AG04449 (cell line): Measurements from ENCODE around the gene CNTN4.

ENCODE experiments used
- CTCF ChIA-PET: fragments of 350-600 bp; formaldehyde crosslinking; extraction: SDS; loops from one replicate; lab custom pipeline; 2021; ENCODE audit warnings: antibody characterized with exemption; lab: Yijun Ruan, JAX
- POLR2A ChIA-PET: fragments of 400-600, 350-600 bp; formaldehyde crosslinking; extraction: SDS; loops from one replicate; lab custom pipeline; 2020; ENCODE audit warnings: antibody characterized with exemption, inconsistent platforms; lab: Yijun Ruan, JAX
- DNase-seq: peaks from one replicate; pipeline ENCODE4 v3.0.0-alpha.2; 2010; ENCODE audit warnings: low read depth, low spot score
- H3K4me3 ChIP-seq: 2 replicates; pipeline ENCODE4 v1.5.1; 2011; ENCODE audit warnings: low read depth, mild to moderate bottlenecking, control low read depth, low read length
- TF ChIP-seq, protein P1 (sequence below): IDR thresholded peaks from one replicate; pipeline ENCODE4 v1.5.1; 2011; ENCODE audit warnings: mild to moderate bottlenecking, moderate library complexity, low read length, control low read depth, inconsistent platforms; ENCODE audit not compliant: insufficient read depth; ENCODE audit errors: missing control alignments

The CNTN4 gene

DNA sequence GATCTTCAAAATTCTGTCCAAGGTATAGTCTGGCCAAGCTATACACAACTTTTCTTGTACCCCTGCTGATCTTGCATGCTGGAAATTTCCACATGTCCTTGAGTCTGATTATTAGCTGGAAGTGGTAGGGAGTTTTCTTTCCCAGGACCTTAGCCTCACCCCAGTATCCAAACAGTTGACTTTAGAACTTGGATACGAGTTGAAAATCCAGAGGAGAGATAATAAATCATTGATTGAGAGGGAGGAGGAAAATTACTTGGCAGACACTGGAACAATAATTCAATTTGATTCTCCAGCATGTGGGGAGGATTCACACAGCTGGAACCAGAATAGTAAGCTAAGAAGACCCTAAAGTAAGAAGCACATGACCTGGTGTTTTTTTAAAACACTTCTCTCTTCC, 895.1 kb downstream of the CNTN4 start:
- TF ChIP-seq, protein P1, sequence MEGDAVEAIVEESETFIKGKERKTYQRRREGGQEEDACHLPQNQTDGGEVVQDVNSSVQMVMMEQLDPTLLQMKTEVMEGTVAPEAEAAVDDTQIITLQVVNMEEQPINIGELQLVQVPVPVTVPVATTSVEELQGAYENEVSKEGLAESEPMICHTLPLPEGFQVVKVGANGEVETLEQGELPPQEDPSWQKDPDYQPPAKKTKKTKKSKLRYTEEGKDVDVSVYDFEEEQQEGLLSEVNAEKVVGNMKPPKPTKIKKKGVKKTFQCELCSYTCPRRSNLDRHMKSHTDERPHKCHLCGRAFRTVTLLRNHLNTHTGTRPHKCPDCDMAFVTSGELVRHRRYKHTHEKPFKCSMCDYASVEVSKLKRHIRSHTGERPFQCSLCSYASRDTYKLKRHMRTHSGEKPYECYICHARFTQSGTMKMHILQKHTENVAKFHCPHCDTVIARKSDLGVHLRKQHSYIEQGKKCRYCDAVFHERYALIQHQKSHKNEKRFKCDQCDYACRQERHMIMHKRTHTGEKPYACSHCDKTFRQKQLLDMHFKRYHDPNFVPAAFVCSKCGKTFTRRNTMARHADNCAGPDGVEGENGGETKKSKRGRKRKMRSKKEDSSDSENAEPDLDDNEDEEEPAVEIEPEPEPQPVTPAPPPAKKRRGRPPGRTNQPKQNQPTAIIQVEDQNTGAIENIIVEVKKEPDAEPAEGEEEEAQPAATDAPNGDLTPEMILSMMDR = no peak
- CTCF ChIA-PET = no interaction called here
- no peak for DNase-seq
- POLR2A ChIA-PET = no interaction called here
- no peak overlapping the region for H3K4me3 ChIP-seq

DNA sequence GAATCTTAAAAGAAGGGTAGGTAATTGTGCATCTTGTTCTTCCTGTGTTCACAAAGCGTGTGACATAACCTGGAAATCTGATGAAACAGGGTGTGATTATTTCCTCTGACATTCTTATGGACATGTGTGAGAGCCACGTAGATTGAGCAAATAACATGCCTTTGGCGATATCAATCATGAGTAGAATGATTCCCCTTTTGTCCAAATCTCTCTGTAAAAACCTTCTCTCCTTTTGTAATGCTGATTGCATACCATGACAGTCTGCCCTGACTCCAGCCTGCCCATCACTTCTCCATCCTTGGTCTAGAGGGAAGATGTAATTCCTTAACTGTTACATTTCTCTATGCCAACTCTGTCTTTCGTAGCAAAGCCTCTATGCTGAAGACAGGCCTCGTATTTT, 896.5 kb downstream of the CNTN4 start:
- TF ChIP-seq, protein P1 = no peak
- DNase-seq = no peak
- CTCF ChIA-PET = no interaction called here
- H3K4me3 ChIP-seq = no peak overlapping the region
- POLR2A ChIA-PET = no interaction called here

DNA sequence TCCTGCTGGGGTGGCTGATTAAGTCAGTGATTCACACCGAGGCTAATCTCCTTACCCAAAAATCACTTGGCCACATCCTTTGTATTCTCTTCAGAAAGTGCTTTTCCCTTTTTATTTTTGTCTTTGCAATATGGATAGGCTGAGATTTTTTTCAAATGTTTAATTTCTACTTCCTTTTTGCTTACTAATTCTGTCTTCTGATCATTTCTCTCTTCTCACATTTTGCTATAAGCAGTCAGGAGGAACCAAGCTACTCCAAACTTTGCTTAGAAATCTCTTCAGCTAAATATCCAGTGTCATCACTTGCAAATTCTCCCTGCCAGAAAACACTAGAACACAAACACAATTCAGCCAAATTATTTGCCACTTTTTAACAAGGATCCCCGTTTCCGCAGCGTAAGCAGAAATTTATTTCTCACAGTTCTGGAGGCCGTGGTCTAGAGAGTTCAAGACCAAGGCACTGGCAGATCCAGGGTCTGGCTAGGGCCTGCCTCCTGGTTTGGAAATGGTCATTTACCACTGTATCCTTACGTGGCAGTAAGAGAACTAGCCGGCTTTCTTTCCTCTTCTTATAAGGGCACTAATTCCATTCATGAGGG, 906.6 kb downstream of the CNTN4 start:
- DNase-seq = no peak
- CTCF ChIA-PET = no interaction called here
- POLR2A ChIA-PET = no interaction called here
- TF ChIP-seq, protein P1 = no peak
- no peak overlapping the region for H3K4me3 ChIP-seq

DNA sequence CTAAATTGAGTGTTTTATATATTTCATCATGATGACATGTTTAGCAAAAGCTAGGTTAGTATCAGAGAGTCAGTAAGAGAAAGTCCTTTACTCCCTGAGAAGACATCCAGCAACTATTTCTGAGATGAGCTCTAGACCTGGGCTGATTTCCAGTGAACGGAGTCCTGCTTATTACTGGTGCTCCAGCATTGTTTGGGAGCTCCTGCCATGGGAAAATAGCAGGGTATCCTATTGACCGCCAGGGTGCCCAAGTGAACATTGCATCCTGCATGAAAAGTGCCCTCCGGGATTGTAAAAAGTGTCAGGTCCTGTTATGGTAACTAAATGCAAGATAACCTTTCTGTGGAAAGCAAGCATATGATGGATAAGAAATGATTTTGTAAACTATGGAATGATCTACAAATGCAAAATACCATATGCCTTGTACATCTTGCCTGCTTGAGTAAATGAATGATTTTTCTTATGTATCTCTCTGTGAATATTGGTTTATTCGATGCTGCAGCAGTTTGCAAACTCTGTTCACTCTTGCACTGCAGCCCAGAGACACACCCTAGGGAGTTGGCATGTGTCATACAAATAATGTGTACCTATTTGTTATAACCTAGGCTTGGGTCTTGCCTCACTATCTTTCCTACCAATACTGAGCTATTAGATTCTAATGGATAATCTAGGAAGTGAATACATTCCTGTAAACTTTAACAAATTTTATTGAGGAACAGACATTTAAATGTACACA, 914.8 kb downstream of the CNTN4 start:
- H3K4me3 ChIP-seq = no peak overlapping the region
- POLR2A ChIA-PET = no interaction called here
- CTCF ChIA-PET = no interaction called here
- DNase-seq = no peak
- TF ChIP-seq, protein P1 = no peak

DNA sequence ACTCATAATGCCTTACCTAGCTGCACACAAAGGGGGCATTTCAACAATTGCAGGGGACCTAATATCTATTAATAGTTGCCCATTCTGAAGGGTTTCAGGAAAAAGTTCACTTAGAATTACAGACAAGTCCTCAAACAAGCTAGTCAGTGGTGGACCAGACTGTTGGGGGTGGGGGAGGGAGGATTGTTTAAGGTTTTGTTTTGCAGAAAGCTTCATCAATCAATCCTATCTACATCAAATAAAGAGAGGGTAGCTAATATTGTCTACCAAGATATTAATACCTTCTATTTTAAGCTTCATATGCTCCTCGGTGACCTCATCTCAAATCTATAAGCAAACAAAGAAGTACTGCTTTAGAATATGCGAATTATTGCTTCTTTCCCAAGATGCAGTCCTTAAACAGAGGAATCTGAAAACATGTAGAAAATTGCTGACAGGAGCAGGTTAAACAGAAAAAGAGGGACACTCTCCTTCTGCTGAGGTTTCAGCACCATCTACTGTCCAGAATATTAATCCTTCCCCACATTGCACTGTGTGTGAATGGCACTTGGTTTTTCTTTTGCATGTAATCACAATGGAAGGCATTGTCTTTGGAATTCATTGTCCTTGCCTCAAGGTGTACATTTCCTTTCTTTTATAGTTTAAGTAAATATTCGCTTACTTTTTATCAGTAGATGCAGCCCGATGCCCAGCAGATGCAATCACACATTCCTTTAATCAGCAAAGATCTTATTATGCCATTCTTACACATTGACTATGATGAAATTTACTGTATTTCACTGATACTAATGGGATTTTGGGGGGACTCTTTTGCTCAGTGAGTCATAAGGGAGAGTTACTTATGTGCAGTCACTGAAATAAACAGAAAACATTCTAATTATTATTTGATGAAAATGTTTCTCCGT, 916.8 kb downstream of the CNTN4 start:
- TF ChIP-seq, protein P1 = no peak
- POLR2A ChIA-PET = no interaction called here
- no peak overlapping the region for H3K4me3 ChIP-seq
- CTCF ChIA-PET = no interaction called here
- no peak for DNase-seq

DNA sequence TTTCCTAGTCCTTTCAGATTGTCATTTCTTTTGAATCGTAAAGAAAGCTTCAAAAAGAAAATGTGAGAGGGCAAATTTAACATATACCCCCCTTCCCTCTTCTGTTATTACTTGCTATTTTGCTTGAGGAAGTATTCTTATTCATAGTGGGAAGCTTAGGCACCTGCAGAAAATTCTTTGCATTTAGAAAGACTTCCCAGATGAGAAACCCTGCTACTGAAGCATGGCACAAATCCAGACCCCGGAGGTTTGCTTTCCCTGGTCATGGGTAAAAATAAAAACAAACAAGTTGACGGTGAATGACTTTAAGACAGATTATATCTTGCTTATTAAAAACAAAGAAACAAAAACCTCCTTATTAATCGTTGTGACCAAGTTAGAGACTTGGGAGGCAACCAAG, 917.6 kb downstream of the CNTN4 start:
- POLR2A ChIA-PET = no interaction called here
- TF ChIP-seq, protein P1 = no peak
- no peak for DNase-seq
- H3K4me3 ChIP-seq = no peak overlapping the region
- CTCF ChIA-PET = no interaction called here
